ENCODE data around the gene KAZN.

The KAZN gene

GRCh38 chr1:15120251-15120945 is 521.9 kb downstream of the KAZN start:
- Histone ChIP-seq H3K36me3 (ENCODE audit: insufficient read depth, low read length) (no peaks in the 10 kb centered on the region), H3K27me3 (ENCODE audit: insufficient read depth, low read length) (peaks cover 71% of the 10 kb centered on the region), H3K4me1 (ENCODE audit: control insufficient read depth, insufficient read depth, low read length, unreplicated experiment) (no peaks in the 10 kb centered on the region), H3K27ac (ENCODE audit: low read depth, low read length) (no peak overlapping the region), H3K79me2 (ENCODE audit: control insufficient read depth, insufficient read depth, low read length, unreplicated experiment) (no peaks in the 10 kb centered on the region), H2AFZ (ENCODE audit: low read length, unreplicated experiment) (no peak overlapping the region), H3K4me3 (ENCODE audit: low read depth, low read length) (no peak overlapping the region)

GRCh38 chr1:15122331-15122730 is 523.8 kb downstream of the KAZN start:
- Histone ChIP-seq H3K79me2 (ENCODE audit: control insufficient read depth, insufficient read depth, low read length, unreplicated experiment) (no peaks in the 10 kb centered on the region), H3K36me3 (ENCODE audit: insufficient read depth, low read length) (no peaks in the 10 kb centered on the region)

GRCh38 chr1:15123270-15123669 is 524.8 kb downstream of the KAZN start:
- Histone ChIP-seq H3K27ac (ENCODE audit: low read depth, low read length) (no peak overlapping the region), H2AFZ (ENCODE audit: low read length, unreplicated experiment) (no peak overlapping the region), H3K27me3 (ENCODE audit: insufficient read depth, low read length) (peaks cover 45% of the 10 kb centered on the region), H3K4me1 (ENCODE audit: control insufficient read depth, insufficient read depth, low read length, unreplicated experiment) (no peaks in the 10 kb centered on the region), H3K79me2 (ENCODE audit: control insufficient read depth, insufficient read depth, low read length, unreplicated experiment) (no peaks in the 10 kb centered on the region), H3K4me3 (ENCODE audit: low read depth, low read length) (no peak overlapping the region), H3K36me3 (ENCODE audit: insufficient read depth, low read length) (no peaks in the 10 kb centered on the region)

More at GRCh38 chr1:15122331-15122730, 523.8 kb downstream of the KAZN start:
- H3K27ac ChIP-seq (ENCODE audit: low read depth, low read length): no peak overlapping the region
- H3K4me1 ChIP-seq (ENCODE audit: control insufficient read depth, insufficient read depth, low read length, unreplicated experiment): no peaks in the 10 kb centered on the region
- peaks cover 51% of the 10 kb centered on the region for H3K27me3 ChIP-seq (ENCODE audit: insufficient read depth, low read length)
- no peak overlapping the region for H3K4me3 ChIP-seq (ENCODE audit: low read depth, low read length)
- no peak overlapping the region for H2AFZ ChIP-seq (ENCODE audit: low read length, unreplicated experiment)

- Histone ChIP-seq H3K4me1 (ENCODE audit: control insufficient read depth, insufficient read depth, low read length, unreplicated experiment) (no peaks in the 10 kb centered on the region), H3K4me3 (ENCODE audit: low read depth, low read length) (no peak overlapping the region), H3K36me3 (ENCODE audit: insufficient read depth, low read length) (no peaks in the 10 kb centered on the region), H2AFZ (ENCODE audit: low read length, unreplicated experiment) (no peak overlapping the region), H3K27me3 (ENCODE audit: insufficient read depth, low read length) (peaks cover 39% of the 10 kb centered on the region), H3K27ac (ENCODE audit: low read depth, low read length) (no peak overlapping the region), H3K79me2 (ENCODE audit: control insufficient read depth, insufficient read depth, low read length, unreplicated experiment) (no peaks in the 10 kb centered on the region)
Measured at GRCh38 chr1:15123925-15124324, 525.4 kb downstream of the KAZN start.

GRCh38 chr1:15124362-15125100 is 526.0 kb downstream of the KAZN start:
- no peaks in the 10 kb centered on the region for H3K4me1 ChIP-seq (ENCODE audit: control insufficient read depth, insufficient read depth, low read length, unreplicated experiment)
- peaks cover 36% of the 10 kb centered on the region for H3K27me3 ChIP-seq (ENCODE audit: insufficient read depth, low read length)
- no peak overlapping the region for H2AFZ ChIP-seq (ENCODE audit: low read length, unreplicated experiment)
- no peak overlapping the region for H3K27ac ChIP-seq (ENCODE audit: low read depth, low read length)
- no peaks in the 10 kb centered on the region for H3K79me2 ChIP-seq (ENCODE audit: control insufficient read depth, insufficient read depth, low read length, unreplicated experiment)
- no peaks in the 10 kb centered on the region for H3K36me3 ChIP-seq (ENCODE audit: insufficient read depth, low read length)
- no peak overlapping the region for H3K4me3 ChIP-seq (ENCODE audit: low read depth, low read length)

- Histone ChIP-seq H3K27ac (ENCODE audit: low read depth, low read length) (no peak overlapping the region), H3K79me2 (ENCODE audit: control insufficient read depth, insufficient read depth, low read length, unreplicated experiment) (no peaks in the 10 kb centered on the region), H3K4me3 (ENCODE audit: low read depth, low read length) (no peak overlapping the region), H3K4me1 (ENCODE audit: control insufficient read depth, insufficient read depth, low read length, unreplicated experiment) (no peaks in the 10 kb centered on the region), H3K36me3 (ENCODE audit: insufficient read depth, low read length) (no peaks in the 10 kb centered on the region), H2AFZ (ENCODE audit: low read length, unreplicated experiment) (no peak overlapping the region), H3K27me3 (ENCODE audit: insufficient read depth, low read length) (peaks cover 31% of the 10 kb centered on the region)
Measured at GRCh38 chr1:15125101-15125745, 526.7 kb downstream of the KAZN start.

- Histone ChIP-seq H3K79me2 (ENCODE audit: control insufficient read depth, insufficient read depth, low read length, unreplicated experiment) (no peaks in the 10 kb centered on the region), H3K4me3 (ENCODE audit: low read depth, low read length) (no peak overlapping the region), H3K27me3 (ENCODE audit: insufficient read depth, low read length) (peaks cover 12% of the 10 kb centered on the region), H3K27ac (ENCODE audit: low read depth, low read length) (no peak overlapping the region), H3K4me1 (ENCODE audit: control insufficient read depth, insufficient read depth, low read length, unreplicated experiment) (no peaks in the 10 kb centered on the region), H3K36me3 (ENCODE audit: insufficient read depth, low read length) (no peaks in the 10 kb centered on the region), H2AFZ (ENCODE audit: low read length, unreplicated experiment) (no peak overlapping the region)
Measured at GRCh38 chr1:15128077-15128476, 529.6 kb downstream of the KAZN start.

GRCh38 chr1:15128520-15129313 is 530.2 kb downstream of the KAZN start:
- no peaks in the 10 kb centered on the region for H3K4me1 ChIP-seq (ENCODE audit: control insufficient read depth, insufficient read depth, low read length, unreplicated experiment)

GRCh38 chr1:15129944-15130343 is 531.5 kb downstream of the KAZN start:
- no peaks in the 10 kb centered on the region for H3K4me1 ChIP-seq (ENCODE audit: control insufficient read depth, insufficient read depth, low read length, unreplicated experiment)
- H3K36me3 ChIP-seq (ENCODE audit: insufficient read depth, low read length): no peaks in the 10 kb centered on the region
- H2AFZ ChIP-seq (ENCODE audit: low read length, unreplicated experiment): no peak overlapping the region
- H3K79me2 ChIP-seq (ENCODE audit: control insufficient read depth, insufficient read depth, low read length, unreplicated experiment): no peaks in the 10 kb centered on the region
- no peak overlapping the region for H3K27ac ChIP-seq (ENCODE audit: low read depth, low read length)
- H3K4me3 ChIP-seq (ENCODE audit: low read depth, low read length): no peak overlapping the region
- peaks cover 24% of the 10 kb centered on the region for H3K27me3 ChIP-seq (ENCODE audit: insufficient read depth, low read length)

More at GRCh38 chr1:15128520-15129313, 530.2 kb downstream of the KAZN start:
- Histone ChIP-seq H3K79me2 (ENCODE audit: control insufficient read depth, insufficient read depth, low read length, unreplicated experiment) (no peaks in the 10 kb centered on the region), H2AFZ (ENCODE audit: low read length, unreplicated experiment) (no peak overlapping the region), H3K36me3 (ENCODE audit: insufficient read depth, low read length) (no peaks in the 10 kb centered on the region), H3K4me3 (ENCODE audit: low read depth, low read length) (no peak overlapping the region), H3K27ac (ENCODE audit: low read depth, low read length) (no peak overlapping the region), H3K27me3 (ENCODE audit: insufficient read depth, low read length) (peaks cover 16% of the 10 kb centered on the region)

- Histone ChIP-seq H3K36me3 (ENCODE audit: insufficient read depth, low read length) (no peaks in the 10 kb centered on the region), H3K79me2 (ENCODE audit: control insufficient read depth, insufficient read depth, low read length, unreplicated experiment) (no peaks in the 10 kb centered on the region), H2AFZ (ENCODE audit: low read length, unreplicated experiment) (no peak overlapping the region), H3K4me1 (ENCODE audit: control insufficient read depth, insufficient read depth, low read length, unreplicated experiment) (no peaks in the 10 kb centered on the region), H3K4me3 (ENCODE audit: low read depth, low read length) (no peak overlapping the region), H3K27ac (ENCODE audit: low read depth, low read length) (no peak overlapping the region), H3K27me3 (ENCODE audit: insufficient read depth, low read length) (peaks cover 24% of the 10 kb centered on the region)
Measured at GRCh38 chr1:15130607-15131006, 532.1 kb downstream of the KAZN start.

Data from ACC112 (cell line).